ENCODE results near the gene SMARCC2.
A peak's percentile ranks its signal among the peaks of the same experiment; 100 is the strongest.
"Not testable (repeated sequence)": the region's sequence is repeated elsewhere in the genome, so short reads cannot be mapped to it uniquely, and the experiment has no call there.

Gene SMARCC2

GRCh38 chr12:56206452-56207166, 17.3 kb upstream of the SMARCC2 start:
- ATAC-seq: peak in 1 of 2 donors; percentile 53

DNA sequence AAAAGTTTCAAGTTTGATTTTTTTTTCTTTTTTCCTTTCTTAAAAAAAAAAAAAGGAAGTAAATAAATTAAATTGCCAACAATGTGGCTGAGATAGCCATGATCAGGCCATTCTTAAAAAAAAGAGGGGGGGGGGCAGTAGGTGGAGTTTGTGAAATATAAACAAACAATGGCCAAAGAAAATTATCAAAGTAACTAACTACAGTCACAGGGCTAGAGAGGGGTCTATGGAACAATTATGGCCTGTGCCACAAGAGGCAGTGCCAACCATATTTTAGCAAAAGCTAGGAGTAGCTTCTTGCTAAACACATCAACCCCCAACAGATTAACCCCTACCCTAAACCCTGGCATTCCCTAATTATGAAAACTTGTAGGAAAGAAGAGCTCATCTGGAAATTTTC, 16.2 kb upstream of the SMARCC2 start:
- peak in 1 of 2 donors; percentile 30 for ATAC-seq

GRCh38 chr12:56204275-56204674, 15.0 kb upstream of the SMARCC2 start:
- no peak for ATAC-seq

GRCh38 chr12:56202838-56203237, 13.6 kb upstream of the SMARCC2 start:
- no peak for ATAC-seq

DNA sequence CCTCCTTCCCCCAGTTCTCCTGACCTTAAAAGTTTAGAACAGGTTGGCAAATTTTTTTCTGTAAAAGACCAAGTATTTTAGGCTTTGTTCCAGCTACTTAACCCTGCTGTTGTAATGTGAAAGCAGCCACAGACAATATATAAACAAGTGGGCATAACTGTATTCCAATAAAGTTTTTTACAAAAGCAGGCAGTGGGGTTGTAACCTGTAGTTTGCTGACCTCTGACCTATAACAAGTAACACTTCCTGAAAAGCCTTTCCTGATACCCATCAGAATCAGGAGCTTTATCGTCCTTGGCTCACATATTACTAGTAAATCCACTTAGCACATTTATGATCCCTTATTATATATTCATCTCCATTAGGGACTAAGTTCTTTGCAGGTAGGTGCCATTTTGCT, 13.1 kb upstream of the SMARCC2 start:
- no peak for ATAC-seq

- ATAC-seq: no peak
These were observed 9.6 kb upstream of the SMARCC2 start for GRCh38 chr12:56198836-56199235.

- no peak for ATAC-seq
These were observed 8.8 kb upstream of the SMARCC2 start for GRCh38 chr12:56197921-56198635.

DNA sequence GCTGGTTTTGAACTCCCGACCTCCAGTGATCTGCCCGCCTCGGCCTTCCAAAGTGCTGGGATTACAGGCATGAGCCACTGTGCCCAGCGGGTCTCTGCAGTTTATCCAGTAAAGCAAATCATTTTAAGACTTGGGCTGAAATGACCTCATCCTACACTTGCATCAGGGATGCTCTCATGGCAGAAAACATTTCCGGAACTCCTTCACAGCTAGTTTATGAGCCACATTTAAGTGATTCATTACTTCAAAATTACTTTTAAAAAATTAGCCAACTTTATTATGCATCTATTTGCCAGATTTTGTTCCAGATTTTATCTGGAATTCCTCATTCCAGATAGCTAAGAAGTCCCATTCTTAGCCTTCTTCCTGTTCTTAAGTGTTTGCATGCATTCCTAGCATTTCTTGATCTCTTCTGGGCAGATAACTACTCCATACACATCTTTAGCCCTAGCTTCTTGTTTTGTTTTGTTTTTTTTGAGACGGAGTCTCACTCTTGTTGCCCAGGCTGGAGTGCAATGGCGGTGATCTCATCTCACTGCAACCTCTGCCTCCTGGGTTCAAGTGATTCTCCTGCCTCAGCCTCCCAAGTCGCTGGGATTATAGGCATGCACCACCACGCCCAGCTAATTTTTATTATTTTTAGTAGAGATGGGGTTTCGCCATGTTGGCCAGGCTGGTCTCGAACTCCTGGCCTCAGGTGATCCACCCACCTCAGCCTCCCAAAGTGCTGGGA, 7.7 kb upstream of the SMARCC2 start:
- not testable (repeated sequence) for ATAC-seq

GRCh38 chr12:56193025-56193578, 3.8 kb upstream of the SMARCC2 start:
- ATAC-seq: no peak

DNA sequence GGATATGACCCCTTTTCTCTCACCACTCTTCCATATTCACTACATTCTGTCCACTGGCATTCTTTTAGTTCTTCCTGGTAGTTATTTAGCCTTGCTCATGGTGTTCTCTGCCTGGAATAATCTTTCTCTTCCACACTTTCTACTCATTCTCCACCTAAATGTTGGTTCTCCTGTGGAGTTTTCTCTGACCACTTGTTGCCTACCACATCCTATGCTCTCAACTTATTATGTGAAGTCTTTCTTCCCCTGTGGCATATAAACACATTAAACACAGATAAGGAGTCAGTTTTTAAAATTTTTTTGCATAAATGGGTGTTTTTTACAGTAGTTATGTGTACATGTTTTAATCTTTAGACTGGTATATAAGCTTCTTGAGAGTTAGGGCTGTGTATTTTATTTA, 3.3 kb upstream of the SMARCC2 start:
- no peak for ATAC-seq

- ATAC-seq: no peak
These were observed 1.4 kb upstream of the SMARCC2 start for GRCh38 chr12:56190695-56191155.

DNA sequence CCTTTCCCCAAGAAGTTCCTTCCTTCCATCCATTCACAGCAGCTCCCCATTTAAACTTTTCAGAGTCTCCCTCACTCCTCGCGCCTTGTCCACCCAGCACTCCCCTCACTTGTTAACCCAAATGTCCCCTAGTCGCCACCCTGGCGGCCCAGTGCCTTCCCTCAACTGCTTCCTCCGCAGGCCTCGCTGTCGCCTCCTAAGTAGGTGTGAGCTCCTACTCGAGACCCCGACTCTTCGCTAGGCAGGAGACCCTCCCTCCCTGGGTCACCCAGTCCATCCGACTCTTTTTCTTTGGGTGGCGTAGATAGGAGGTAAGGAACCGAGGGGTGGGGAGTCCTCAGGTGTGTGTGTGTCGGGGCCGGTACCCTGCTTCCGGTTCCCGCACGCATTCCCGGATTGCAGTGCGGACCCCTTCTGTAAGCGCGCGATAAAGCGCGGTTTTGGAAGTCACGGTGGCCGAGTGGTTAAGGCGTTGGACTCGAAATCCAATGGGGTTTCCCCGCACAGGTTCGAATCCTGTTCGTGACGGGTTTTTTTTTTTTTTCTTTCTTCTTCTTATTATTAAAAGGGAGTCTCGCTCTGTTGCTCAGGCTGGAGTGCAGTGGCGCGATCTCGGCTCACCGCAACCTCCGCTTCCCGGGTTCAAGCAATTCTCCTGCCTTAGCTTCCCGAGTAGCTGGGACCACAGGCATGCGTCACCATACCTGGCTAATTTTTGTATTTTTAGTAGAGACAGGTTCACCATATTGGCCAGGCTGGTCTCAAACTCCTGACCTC, 823 bp upstream of the SMARCC2 start:
- ATAC-seq: peak; percentile 44 to 51

DNA sequence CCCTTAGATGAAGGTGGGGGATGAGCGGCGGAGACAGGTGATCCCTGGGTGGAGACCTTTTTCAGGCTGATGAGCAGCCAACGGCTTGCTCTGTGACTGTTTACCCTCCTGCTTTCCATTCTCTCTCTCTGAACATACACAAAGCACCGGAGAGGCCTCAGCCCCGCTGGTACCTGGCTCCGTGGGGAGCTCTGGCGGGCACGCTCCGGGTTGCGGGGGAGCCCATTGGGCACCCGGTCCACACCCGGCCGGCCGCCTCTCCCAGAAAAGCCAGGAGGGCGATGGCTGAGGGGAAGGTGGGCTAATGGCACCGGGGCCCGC, 545 bp downstream of the SMARCC2 start:
- ATAC-seq: peak in 1 of 2 donors; percentile 2

DNA sequence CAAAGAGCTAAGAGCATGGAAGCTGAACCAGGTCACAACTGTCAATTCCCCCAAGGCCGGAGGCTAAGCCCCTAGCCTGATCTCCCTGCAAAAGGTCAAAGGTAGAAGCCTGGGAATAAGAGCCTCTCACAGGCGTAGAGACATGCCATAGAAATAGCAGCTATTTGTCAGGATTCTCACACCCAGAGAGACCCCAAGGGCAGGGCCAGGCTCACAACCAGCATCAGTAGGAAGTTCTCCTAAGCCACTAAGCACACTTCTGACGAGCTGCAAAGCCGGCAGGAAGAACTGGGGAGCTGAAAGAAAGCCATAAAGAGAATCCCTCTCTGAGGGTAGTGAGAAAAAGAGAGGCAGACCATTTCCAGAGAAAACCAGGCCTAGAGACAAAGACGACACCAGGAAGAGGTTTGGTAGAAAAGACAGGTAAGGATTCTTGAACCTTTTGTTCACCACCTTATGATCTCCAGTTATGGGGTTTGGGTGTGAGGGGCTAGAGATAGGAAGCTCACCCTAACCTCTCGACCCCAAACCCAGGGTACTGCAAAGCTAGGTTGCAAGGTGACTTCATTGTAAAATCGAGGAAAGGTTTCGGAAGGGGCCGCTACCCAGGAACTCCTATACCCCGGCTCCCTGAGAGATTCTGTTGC, 1.0 kb downstream of the SMARCC2 start:
- no peak for ATAC-seq

DNA sequence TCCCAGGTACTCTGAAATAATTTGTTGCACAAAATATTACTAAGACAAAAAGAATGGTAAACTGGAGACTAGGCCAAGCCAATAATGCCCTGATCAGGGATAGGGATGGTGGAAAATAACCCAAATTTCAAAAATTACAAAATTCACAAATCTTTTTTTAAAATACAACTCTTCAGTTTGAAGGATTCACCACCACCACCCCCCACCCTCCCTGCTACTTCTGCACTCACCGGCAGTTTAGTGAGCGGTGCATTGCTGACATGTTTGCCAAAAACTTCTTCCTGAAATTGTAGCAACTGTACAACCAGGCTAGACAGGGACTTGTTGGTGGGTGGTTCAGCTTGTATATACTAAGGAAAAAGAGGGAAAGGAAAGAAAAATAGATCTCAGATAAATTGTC, 2.3 kb downstream of the SMARCC2 start:
- ATAC-seq: no peak

DNA sequence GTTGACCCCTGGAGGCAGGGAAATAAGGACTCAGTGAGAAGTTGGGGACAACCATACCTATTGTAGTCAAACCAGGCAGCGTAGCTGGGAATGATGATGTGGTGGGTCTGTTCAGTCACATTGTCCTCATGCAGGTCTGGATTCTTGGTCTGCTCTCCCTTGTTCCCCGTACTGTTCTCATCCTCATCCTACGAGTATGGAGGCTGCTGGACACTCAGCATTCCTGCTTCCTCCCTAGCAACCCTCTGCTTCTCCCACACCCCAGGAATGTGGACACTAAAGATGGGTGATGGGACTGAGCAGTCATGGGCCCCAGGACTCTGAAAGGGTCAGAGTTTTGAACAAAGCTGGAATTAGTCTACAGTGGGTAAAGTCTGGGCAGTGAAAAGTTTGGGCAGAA, 10.9 kb downstream of the SMARCC2 start:
- ATAC-seq: no peak

DNA sequence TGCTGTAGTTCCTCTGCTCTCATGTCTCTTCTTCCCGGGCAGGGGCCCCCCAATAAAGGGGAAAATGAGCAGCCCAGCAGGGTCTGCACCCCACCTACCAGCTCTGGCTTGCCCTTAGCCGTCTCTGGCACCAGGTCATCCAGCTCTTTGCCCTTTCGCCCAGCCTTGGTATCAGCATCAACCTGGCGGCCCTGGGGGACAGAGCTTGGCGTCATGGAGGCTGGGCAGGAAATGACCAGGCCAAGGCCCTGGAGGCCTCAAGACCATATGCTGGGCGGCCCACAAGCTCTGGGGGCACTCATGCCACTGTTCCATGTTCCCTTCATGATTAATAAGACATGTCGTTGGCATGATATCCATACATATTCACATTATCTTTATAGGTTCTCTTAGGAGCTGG, 16.4 kb downstream of the SMARCC2 start:
- no peak for ATAC-seq

DNA sequence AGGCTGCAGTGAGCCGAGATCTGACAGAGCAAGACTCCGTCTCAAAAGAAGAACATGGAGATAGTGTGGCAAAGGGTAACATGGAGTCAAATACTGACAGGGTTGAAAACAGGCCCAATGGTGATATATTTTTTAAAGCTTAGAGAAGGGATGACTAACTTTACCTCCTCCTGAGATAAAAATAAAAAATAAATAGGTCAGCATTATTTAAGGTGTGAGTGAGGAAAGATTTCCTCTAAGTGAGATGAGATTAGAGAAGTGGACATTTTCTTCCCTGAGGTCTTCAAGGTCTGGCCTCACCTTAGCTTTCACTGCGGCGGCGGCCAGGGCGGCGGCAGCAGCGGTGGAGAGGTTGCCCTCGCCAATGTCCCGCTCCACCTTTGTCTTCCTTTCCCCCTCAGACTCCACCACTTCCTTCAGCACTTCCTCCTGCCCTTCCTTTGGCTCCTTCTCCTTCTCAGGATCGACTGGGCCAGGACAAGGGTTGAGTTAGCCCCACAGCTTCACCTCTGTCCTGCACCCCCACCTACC, 20.0 kb downstream of the SMARCC2 start:
- ATAC-seq: no peak

DNA sequence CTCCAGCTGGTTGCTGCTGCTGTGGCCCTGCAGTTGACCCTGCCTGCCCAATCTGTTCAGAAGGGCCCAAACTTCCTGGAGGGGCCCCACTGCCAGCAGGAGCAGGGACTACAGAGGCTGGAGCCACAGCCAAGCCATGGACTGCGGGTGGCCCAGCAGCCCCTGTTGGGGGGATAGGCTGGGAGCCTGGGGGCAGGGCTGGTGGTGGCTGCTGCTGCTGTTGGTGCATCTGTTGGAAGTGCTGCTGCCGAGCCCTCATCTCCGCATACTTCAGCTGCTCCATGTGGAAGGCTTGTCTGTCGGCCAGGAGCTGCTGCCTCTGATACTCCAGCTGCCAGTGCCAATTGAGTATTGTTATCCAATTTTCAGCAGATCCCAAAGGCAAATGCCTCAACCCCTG, 23.9 kb downstream of the SMARCC2 start:
- no peak for ATAC-seq

- no peak for ATAC-seq
These were observed 24.9 kb downstream of the SMARCC2 start for GRCh38 chr12:56164345-56164729.

DNA sequence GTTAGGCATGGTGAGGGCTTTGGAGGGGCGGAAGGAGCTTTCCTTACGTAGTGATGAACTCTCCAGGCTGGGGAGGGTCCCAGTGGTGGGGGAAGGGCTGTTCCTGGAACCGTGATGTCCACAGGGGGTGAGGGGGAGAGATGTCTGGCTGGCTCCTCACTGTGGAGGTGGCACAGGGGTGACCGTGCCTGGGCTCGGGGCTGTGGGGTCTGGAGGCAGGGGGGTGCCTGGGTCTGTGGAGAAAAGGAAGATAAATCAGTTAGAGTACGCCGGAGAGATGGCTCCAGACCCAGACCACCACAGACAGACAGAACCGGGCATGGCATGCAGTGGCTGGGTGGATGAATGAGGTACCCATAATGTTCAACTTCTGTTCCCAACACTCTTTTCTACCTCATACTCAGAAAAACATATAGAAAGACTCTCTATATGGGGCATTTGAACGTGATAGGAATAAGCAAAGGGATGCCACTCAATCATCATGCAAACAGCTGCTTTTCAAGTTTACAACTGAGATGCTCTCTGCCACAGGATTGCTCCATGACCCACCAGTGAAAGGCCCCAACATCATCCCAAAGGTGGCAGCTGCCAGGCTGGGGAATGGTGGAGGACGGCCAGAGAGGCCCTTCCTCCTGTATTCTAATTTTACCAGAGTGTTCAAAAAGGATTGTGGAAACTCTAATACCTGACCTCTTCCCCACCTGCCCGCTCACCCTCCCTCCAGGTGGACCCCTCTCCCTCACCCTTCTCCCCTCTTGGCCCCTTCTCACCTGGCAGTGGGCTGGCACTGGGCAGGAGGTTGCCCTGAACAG, 25.5 kb downstream of the SMARCC2 start:
- no peak for ATAC-seq
